Ovary (tissue), 3 donors: ENCODE results near the gene KRT13.

Source experiments
- CTCF ChIP-seq, 3 donors: fragments of 450-650 bp in 2 of 3; fragments of 200-600 bp in 1 of 3; IDR thresholded peaks; one replicate each; pipeline versions ENCODE4 v1.5.1 to v1.8.0; 2016 to 2022; ENCODE audit warnings: antibody characterized with exemption in 3 of 3, mild to moderate bottlenecking in 1 of 3
- EP300 ChIP-seq: sonication (generic); formaldehyde crosslinking; IDR thresholded peaks from one replicate; pipeline ENCODE4 v1.6.1; 2017; ENCODE audit warnings: antibody characterized with exemption
- donor health status: DM: no; HTN: no; CAD: no.

GRCh38 chr17:41511716-41512115 is 6.3 kb upstream of the KRT13 start:
- no peak for TF ChIP-seq CTCF (IDR thresholded peaks at IDR 0.05)
- no peak for TF ChIP-seq EP300
